Measurements from ENCODE around the gene PCDH8.
A peak's percentile ranks its signal among the peaks of the same experiment; 100 is the strongest.

The PCDH8 gene

GRCh38 chr13:52811841-52812240, 36.6 kb downstream of the PCDH8 start:
- DNase-seq, result no peak

GRCh38 chr13:52810526-52810925, 37.9 kb downstream of the PCDH8 start:
- no peak for DNase-seq

GRCh38 chr13:52810011-52810410, 38.4 kb downstream of the PCDH8 start:
- DNase-seq, result no peak

- peak; percentile 49 for DNase-seq
Measured at GRCh38 chr13:52809310-52809769, 39.1 kb downstream of the PCDH8 start.

GRCh38 chr13:52808842-52809219, 39.6 kb downstream of the PCDH8 start:
- no peak for DNase-seq

- no peak for DNase-seq
Measured at GRCh38 chr13:52806029-52806428, 42.4 kb downstream of the PCDH8 start.

GRCh38 chr13:52804202-52804641, 44.2 kb downstream of the PCDH8 start:
- DNase-seq, result no peak

GRCh38 chr13:52800856-52801255, 47.6 kb downstream of the PCDH8 start:
- DNase-seq, result no peak

- DNase-seq, result no peak
Measured at GRCh38 chr13:52798770-52799430, 49.5 kb downstream of the PCDH8 start.

GRCh38 chr13:52797176-52797575, 51.3 kb downstream of the PCDH8 start:
- no peak for DNase-seq

GRCh38 chr13:52794589-52794988, 53.9 kb downstream of the PCDH8 start:
- no peak for DNase-seq

- no peak for DNase-seq
Measured at GRCh38 chr13:52793515-52794061, 54.9 kb downstream of the PCDH8 start.
